ENCODE measurements around the gene BLTP3A.

DNA sequence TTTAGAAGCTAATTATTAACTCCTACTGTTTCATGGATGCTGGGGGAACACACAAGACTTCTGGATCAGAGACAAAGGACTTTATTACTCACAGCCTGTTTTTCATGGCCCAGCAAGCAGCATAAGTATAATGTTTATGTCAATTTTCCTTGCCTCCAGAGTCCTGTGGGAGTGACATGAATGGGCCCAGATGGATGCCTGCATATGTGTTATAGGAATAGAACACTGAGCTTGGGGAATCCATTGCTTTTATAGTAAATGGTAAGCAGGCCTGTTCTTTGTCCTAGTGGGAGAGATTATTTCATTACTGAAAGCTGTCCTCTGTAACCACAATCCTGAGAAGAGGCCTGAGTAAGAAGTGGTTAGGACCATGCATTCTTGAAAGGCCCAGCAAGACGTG lies 25.6 kb downstream of the BLTP3A start:
- TF ChIP-seq POLR2A (IDR thresholded peaks at IDR 0.05) = no peak
- TF ChIP-seq, protein P1, sequence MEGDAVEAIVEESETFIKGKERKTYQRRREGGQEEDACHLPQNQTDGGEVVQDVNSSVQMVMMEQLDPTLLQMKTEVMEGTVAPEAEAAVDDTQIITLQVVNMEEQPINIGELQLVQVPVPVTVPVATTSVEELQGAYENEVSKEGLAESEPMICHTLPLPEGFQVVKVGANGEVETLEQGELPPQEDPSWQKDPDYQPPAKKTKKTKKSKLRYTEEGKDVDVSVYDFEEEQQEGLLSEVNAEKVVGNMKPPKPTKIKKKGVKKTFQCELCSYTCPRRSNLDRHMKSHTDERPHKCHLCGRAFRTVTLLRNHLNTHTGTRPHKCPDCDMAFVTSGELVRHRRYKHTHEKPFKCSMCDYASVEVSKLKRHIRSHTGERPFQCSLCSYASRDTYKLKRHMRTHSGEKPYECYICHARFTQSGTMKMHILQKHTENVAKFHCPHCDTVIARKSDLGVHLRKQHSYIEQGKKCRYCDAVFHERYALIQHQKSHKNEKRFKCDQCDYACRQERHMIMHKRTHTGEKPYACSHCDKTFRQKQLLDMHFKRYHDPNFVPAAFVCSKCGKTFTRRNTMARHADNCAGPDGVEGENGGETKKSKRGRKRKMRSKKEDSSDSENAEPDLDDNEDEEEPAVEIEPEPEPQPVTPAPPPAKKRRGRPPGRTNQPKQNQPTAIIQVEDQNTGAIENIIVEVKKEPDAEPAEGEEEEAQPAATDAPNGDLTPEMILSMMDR (IDR thresholded peaks at IDR 0.05) = no peak

Measured in body of pancreas (tissue), 4 donors.